Measurements from ENCODE around the gene EXOC1.
"Not testable (repeated sequence)": the region's sequence is repeated elsewhere in the genome, so short reads cannot be mapped to it uniquely, and the experiment has no call there.

The EXOC1 gene

GRCh38 chr4:55896622-55897021 lies 43.2 kb downstream of the EXOC1 start:
- in situ Hi-C loops (cut with MboI; ENCODE audit: low sequenced_read_pairs): no loop called here

- in situ Hi-C loops (cut with MboI; ENCODE audit: low sequenced_read_pairs): no loop called here
Measured at GRCh38 chr4:55902677-55903076, 49.2 kb downstream of the EXOC1 start.

- in situ Hi-C loops (cut with MboI; ENCODE audit: low sequenced_read_pairs): no loop called here
Measured at GRCh38 chr4:55903577-55903976, 50.1 kb downstream of the EXOC1 start.

GRCh38 chr4:55904576-55904975 lies 51.1 kb downstream of the EXOC1 start:
- in situ Hi-C loops (cut with MboI; ENCODE audit: low sequenced_read_pairs): no loop called here

GRCh38 chr4:55906323-55906722 lies 52.9 kb downstream of the EXOC1 start:
- in situ Hi-C loops (cut with MboI; ENCODE audit: low sequenced_read_pairs): no loop called here

- in situ Hi-C loops (cut with MboI; ENCODE audit: low sequenced_read_pairs): no loop called here
Measured at GRCh38 chr4:55906989-55907388, 53.5 kb downstream of the EXOC1 start.

GRCh38 chr4:55907469-55907868 lies 54.0 kb downstream of the EXOC1 start:
- in situ Hi-C loops (cut with MboI; ENCODE audit: low sequenced_read_pairs): no loop called here

GRCh38 chr4:55910140-55910539 lies 56.7 kb downstream of the EXOC1 start:
- in situ Hi-C loops (cut with MboI; ENCODE audit: low sequenced_read_pairs): no loop called here

GRCh38 chr4:55912249-55912648 lies 58.8 kb downstream of the EXOC1 start:
- in situ Hi-C loops (cut with MboI; ENCODE audit: low sequenced_read_pairs): no loop called here

GRCh38 chr4:55920571-55920970 lies 67.1 kb downstream of the EXOC1 start:
- in situ Hi-C loops (cut with MboI; ENCODE audit: low sequenced_read_pairs): no loop called here

- in situ Hi-C loops (cut with MboI; ENCODE audit: low sequenced_read_pairs): no loop called here
Measured at GRCh38 chr4:55921093-55921492, 67.6 kb downstream of the EXOC1 start.

GRCh38 chr4:55925241-55925640 lies 71.8 kb downstream of the EXOC1 start:
- in situ Hi-C loops (cut with MboI; ENCODE audit: low sequenced_read_pairs): no loop called here

- in situ Hi-C loops (cut with MboI; ENCODE audit: low sequenced_read_pairs): no loop called here
Measured at GRCh38 chr4:55926610-55927009, 73.2 kb downstream of the EXOC1 start.

- in situ Hi-C loops (cut with MboI; ENCODE audit: low sequenced_read_pairs): no loop called here
Measured at GRCh38 chr4:55927803-55928437, 74.5 kb downstream of the EXOC1 start.

- in situ Hi-C loops (cut with MboI; ENCODE audit: low sequenced_read_pairs): no loop called here
Measured at GRCh38 chr4:55928846-55929245, 75.4 kb downstream of the EXOC1 start.

- in situ Hi-C loops (cut with MboI; ENCODE audit: low sequenced_read_pairs): no loop called here
Measured at GRCh38 chr4:55931043-55931442, 77.6 kb downstream of the EXOC1 start.

GRCh38 chr4:55931833-55932232 lies 78.4 kb downstream of the EXOC1 start:
- in situ Hi-C loops (cut with MboI; ENCODE audit: low sequenced_read_pairs): no loop called here

GRCh38 chr4:55932511-55932910 lies 79.1 kb downstream of the EXOC1 start:
- in situ Hi-C loops (cut with MboI; ENCODE audit: low sequenced_read_pairs): no loop called here

GRCh38 chr4:55933611-55934010 lies 80.2 kb downstream of the EXOC1 start:
- in situ Hi-C loops (cut with MboI; ENCODE audit: low sequenced_read_pairs): no loop called here

- in situ Hi-C loops (cut with MboI; ENCODE audit: low sequenced_read_pairs): not testable (repeated sequence)
Measured at GRCh38 chr4:55935907-55936306, 82.5 kb downstream of the EXOC1 start.

GRCh38 chr4:55938481-55938880 lies 85.0 kb downstream of the EXOC1 start:
- in situ Hi-C loops (cut with MboI; ENCODE audit: low sequenced_read_pairs): no loop called here

- in situ Hi-C loops (cut with MboI; ENCODE audit: low sequenced_read_pairs): no loop called here
Measured at GRCh38 chr4:55939421-55939820, 86.0 kb downstream of the EXOC1 start.

GRCh38 chr4:55941881-55942396 lies 88.5 kb downstream of the EXOC1 start:
- in situ Hi-C loops (cut with MboI; ENCODE audit: low sequenced_read_pairs): no loop called here
